GM19328 (cell line): ENCODE data around the gene TEKT5.
"Not testable (repeated sequence)": the region's sequence is repeated elsewhere in the genome, so short reads cannot be mapped to it uniquely, and the experiment has no call there.

ENCODE experiments used
- ATAC-seq: cut with Tn5 transposase; IDR thresholded peaks from one replicate; pipeline ENCODE4 v1.9.1; 2021; ENCODE audit warnings: mild to moderate bottlenecking, moderate library complexity; ENCODE audit not compliant: unreplicated experiment

TEKT5 gene

DNA sequence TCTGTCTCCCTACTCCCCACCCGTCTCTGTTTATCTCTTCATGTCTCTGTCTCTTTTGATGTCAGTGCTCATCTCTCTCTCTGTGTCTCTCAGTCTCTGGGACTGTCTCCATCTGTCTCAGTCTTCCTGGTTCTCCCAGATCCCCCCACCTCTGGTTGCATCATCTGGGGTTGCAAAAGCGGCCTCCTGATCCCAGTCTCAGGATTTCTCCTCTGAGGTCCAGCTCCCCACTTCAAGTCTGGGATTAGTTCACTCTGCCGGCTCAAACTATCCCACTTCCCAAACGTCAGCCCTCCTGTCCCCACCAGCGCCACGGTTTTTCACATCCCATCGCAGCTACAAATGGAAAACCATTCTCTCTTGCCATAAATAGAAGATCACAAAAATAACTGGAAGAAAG is 9.0 kb downstream of the TEKT5 start:
- ATAC-seq, result no peak

GRCh38 chr16:10684511-10685151 is 10.1 kb downstream of the TEKT5 start:
- no peak for ATAC-seq

GRCh38 chr16:10683170-10683569 is 11.6 kb downstream of the TEKT5 start:
- no peak for ATAC-seq

GRCh38 chr16:10682604-10683003 is 12.1 kb downstream of the TEKT5 start:
- no peak for ATAC-seq

DNA sequence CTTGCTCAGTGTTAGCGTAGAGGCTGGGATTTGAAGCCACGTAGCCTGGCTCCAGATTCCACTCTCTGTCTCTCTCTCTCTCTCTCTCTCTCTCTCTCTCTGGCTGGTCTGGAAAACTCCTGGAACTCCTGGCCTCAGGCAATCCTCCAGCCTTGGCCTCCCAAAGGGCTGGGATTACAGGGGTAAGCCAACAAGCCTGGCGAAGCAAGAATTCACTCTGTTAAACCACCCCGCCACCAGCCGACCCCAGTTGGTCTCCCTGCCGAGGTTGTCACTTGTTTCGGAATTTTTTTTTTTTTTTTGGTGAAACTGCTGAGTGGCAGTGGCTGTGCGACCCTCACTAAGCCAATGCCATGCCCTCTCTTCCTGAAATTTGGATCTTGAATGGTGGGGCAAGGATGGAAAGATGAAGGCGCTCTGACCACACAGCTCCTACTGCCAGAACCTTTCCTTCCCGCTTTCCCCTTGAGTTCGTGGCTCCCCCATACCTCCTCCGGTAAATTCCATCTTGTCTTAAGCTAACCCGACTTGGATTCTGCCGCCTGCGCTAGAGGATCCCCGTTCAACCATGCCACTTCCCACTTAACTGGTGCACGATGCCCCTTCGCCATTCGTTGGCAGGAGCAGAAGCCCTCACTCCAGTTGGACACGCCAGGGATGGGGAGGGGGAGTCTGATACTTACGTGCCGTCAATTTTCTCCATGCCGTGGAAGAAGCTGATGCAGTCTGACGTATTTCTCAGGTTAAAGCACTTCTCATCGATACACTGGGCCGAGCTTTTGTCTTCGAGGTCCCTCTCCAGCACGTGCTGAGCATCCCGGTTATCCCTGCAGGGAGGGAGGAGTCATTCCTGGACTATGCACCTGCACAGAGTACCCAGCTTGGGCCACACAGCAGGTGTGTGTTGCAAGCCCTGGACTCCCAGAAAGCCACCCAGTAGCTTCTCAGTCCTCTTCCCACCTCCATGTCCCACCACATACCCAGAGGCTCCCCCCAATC is 13.1 kb downstream of the TEKT5 start:
- ATAC-seq, result no peak

DNA sequence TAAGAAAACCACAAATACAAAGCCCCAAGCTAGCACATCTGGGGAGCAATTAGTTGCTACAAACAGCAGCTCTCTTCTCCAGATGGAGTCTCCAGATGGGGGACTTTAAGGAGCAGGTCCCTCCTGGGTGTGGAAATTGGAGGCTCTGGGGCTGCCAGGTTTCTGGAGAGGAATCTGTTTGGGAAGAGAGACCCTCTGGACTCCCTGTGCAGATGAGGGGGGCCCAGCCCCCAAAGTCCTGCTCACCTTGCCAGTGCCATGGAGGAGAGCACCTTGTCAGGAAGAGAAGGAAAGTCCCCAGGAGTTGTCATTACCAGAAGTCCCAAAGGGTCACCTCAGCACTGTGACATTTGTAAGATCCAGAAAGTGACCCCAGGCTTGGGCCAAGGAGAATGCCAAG is 14.8 kb downstream of the TEKT5 start:
- no peak for ATAC-seq

DNA sequence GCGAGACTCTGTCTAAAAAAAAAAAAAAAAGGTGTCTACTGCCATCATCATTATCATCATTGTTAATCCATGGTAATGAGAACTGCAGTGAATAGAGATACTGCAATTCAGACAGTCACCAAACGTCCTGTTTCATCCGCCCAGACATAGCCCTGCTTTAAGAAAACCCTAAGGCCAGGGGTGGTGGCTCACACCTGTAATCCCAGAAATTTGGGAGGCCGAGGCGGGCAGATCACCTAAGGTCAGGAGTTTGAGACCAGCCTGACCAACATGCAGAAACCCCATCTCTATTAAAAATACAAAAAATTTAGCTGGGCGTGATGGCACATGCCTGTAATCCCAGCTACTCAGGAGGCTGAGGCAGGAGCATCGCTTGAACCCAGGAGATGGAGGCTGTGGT is 15.3 kb downstream of the TEKT5 start:
- ATAC-seq, result not testable (repeated sequence)

DNA sequence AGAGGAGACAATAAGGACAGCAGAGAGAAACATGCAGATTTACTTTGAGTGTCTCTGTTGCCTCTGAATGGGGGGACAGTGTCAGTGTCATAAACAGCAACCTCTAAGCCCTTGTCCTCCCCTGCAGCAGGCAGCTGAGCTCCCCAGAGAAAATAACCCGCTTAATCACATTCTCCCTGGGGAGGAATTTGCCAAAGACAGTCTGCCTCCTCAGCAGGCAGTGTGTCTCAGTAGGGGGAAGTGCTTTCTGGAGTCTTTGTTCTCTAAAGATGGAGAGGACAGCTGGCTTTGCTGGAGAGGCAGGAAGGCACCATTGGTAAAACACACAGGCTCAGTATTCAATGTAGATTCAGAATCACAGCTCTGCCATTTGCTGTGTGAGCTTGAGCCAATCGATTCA is 16.1 kb downstream of the TEKT5 start:
- no peak for ATAC-seq

- no peak for ATAC-seq
Measured at GRCh38 chr16:10676284-10676683, 18.4 kb downstream of the TEKT5 start.

- no peak for ATAC-seq
Measured at GRCh38 chr16:10675861-10676260, 18.9 kb downstream of the TEKT5 start.

GRCh38 chr16:10675216-10675615 is 19.5 kb downstream of the TEKT5 start:
- ATAC-seq, result no peak

- no peak for ATAC-seq
Measured at GRCh38 chr16:10671729-10672128, 23.0 kb downstream of the TEKT5 start.

DNA sequence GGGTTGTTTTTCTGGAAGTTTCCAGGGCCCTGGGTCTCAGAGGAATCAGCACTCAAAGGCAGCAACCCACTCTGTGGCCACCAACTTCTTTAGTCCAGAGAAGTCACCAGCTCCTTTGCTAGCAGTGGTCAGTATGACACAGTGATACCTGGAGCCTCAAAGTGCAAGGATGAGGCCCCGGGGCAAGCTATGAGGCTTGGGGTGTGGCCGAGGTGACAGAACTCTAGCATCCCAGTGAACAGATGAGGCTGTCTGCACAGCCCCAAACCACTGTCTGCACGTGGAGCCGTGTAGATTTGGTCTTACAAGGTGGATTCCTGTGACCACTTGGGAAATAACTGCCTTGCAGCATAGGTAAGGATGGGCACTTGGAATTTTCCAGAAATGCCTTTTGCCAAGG is 24.9 kb downstream of the TEKT5 start:
- ATAC-seq, result no peak

- no peak for ATAC-seq
Measured at GRCh38 chr16:10668322-10669045, 26.2 kb downstream of the TEKT5 start.

- ATAC-seq, result no peak
Measured at GRCh38 chr16:10667239-10667638, 27.5 kb downstream of the TEKT5 start.

- no peak for ATAC-seq
Measured at GRCh38 chr16:10666291-10666690, 28.4 kb downstream of the TEKT5 start.

GRCh38 chr16:10665166-10665565 is 29.6 kb downstream of the TEKT5 start:
- no peak for ATAC-seq

- no peak for ATAC-seq
Measured at GRCh38 chr16:10664720-10665126, 30.0 kb downstream of the TEKT5 start.

DNA sequence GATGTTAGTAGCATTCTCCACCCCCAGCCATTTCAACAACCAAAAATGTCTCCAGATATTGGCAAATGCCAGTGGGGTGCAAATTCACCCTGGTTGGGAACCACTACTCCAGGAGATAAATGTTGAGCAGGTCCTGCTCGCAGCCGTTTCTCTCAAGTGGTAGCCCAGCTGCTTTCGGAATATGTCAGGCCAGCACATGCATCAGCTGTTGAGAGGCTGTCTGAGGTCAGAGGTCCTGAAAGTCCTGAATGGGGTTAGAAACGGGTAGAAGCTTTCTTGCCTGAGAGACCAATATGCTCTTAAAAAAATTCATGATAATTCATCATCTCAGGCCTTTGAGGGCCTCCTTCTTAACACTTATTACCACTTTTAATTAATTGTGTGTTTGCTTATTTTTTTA is 31.0 kb downstream of the TEKT5 start:
- no peak for ATAC-seq

DNA sequence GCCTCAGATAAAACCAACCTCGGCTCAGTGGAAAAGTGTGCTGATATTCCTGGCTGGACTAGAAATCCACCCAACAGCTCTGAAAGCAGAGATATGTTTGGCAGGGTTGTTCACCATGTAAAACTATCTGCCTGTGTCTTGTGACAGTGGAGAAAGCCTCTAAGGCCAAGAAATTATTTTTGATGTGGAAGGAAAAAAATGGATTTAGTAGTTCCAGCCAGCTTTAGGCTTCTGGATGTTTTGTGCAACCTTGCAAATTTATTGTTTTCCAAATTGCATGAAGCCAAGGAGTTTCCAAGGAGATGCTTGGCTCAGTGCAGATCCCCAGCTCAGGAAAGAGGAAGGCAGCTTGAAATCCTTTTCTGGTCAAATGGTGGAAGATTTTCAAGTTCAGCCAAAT is 31.6 kb downstream of the TEKT5 start:
- ATAC-seq, result no peak

DNA sequence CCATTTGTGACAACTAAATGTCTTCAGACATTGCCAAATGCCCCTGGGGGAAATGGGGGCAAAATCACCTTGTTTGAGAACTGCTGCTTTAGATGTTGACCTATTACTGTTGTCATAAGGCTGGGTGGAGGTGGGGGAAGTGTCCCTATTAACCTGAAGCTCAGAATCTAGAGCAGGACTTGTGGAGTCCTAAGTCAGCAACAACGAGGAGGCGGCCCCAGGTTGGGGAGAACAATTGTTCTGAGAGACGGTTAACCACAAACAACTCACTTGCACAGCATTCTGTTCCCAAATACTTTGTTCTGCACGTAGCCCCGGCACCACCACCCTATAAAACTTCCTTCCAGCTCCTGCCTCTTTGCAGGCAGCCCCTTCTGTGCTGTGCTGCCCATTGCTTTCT is 32.5 kb downstream of the TEKT5 start:
- no peak for ATAC-seq

DNA sequence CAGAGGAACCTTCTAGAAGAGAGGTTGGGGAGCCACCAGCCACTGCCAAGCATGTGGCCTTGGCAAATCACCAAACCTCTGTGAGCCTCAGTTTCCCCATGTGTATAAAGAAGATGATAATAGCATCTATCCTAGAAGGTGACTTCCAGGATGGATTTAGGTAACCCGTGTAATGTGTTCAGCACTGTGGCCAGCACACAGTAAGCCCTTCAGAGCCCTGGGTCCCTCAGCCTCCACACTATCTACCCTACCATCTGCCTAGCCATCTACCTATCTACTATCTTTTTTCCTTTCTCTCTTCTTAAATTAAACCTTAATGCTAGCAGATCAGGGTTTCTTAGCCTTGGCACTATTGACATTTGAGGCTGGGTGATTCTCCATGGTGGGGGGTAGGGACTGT is 33.0 kb downstream of the TEKT5 start:
- ATAC-seq, result no peak
